ENCODE results near the gene CAPS2. TPM values are rescaled to one million over a fixed set of nuclear protein-coding genes. Genes with fewer than 3 reads are reported as not detected.

The CAPS2 gene
- total RNA-seq, 1 experiment from 2014 or later: 4.3 TPM

- Histone ChIP-seq H3K27me3 (ENCODE audit: insufficient read depth, low read length) (no peaks in the 10 kb centered on the region), H2BK20ac (ENCODE audit: low read depth, low read length, poor library complexity, severe bottlenecking) (no peak overlapping the region), H3K79me2 (ENCODE audit: insufficient read depth, low read length) (no peaks in the 10 kb centered on the region), H2AFZ (ENCODE audit: low read length) (no peak overlapping the region), H3K14ac (ENCODE audit: insufficient read depth, low read length) (no peak overlapping the region), H3K23ac (ENCODE audit: insufficient read length, low read depth, low read length) (no peak overlapping the region), H3K4ac (ENCODE audit: low read depth, low read length) (no peak overlapping the region), H3K4me1 (ENCODE audit: insufficient read depth, low read length) (no peaks in the 10 kb centered on the region), H4K5ac (ENCODE audit: insufficient read length, low read depth, low read length) (no peak overlapping the region), H4K20me1 (ENCODE audit: control insufficient read depth, insufficient read depth, insufficient read length) (no peaks in the 10 kb centered on the region), H2BK120ac (ENCODE audit: low read depth, low read length, poor library complexity, severe bottlenecking) (no peak overlapping the region), H3K79me1 (ENCODE audit: insufficient read depth, low read depth, low read length, poor library complexity, severe bottlenecking) (no peaks in the 10 kb centered on the region), H3K4me2 (ENCODE audit: insufficient read depth, insufficient read length, low read length) (no peak overlapping the region), H3K9me3 (ENCODE audit: control insufficient read depth, low read depth, low read length) (no peaks in the 10 kb centered on the region), H2BK5ac (ENCODE audit: insufficient read length, low read length) (no peak overlapping the region), H2AK5ac (ENCODE audit: insufficient read length, low read length) (no peak overlapping the region), H3K56ac (ENCODE audit: insufficient read length, low read depth, low read length) (no peak overlapping the region), H3K18ac (ENCODE audit: insufficient read length, low read depth, low read length) (no peak overlapping the region), H3K23me2 (ENCODE audit: insufficient read length, low read depth, low read length, poor library complexity, severe bottlenecking) (no peaks in the 10 kb centered on the region), H2BK15ac (ENCODE audit: low read depth, low read length) (no peak overlapping the region), H3K27ac (ENCODE audit: insufficient read length, low read depth, low read length) (no peak overlapping the region), H4K91ac (ENCODE audit: insufficient read length, low read depth, low read length) (no peak overlapping the region), H3K9ac (ENCODE audit: extremely low read depth, insufficient read length, low read length) (no peak overlapping the region), H2BK12ac (ENCODE audit: insufficient read length, low read depth, low read length) (no peak overlapping the region), H4K8ac (replicated peaks; ENCODE audit: insufficient read length, low read depth, low read length) (no peak overlapping the region), H3T11ph (ENCODE audit: low read length) (no peak overlapping the region)
- Mint-ChIP-seq H3K27ac (no peak overlapping the region), H3K36me3 (ENCODE audit: insufficient read depth in 1 of 3, low read depth in 3 of 3) (peaks cover 6 to 24% (median 16%) of the 10 kb centered on the region in 3 experiments), H3K27me3 (ENCODE audit: low read depth) (no peaks in the 10 kb centered on the region), H3K4me3 (no peak overlapping the region), H3K4me1 (no peaks in the 10 kb centered on the region), H3K9me3 (peaks cover 18 to 23% of the 10 kb centered on the region in 2 experiments)
- DNase-seq: no peak
- WGBS (ENCODE audit: extremely low coverage, insufficient read length, low lambda C conversion rate): no CpG with 5 or more reads among the region's 2 CpGs
- no peak for TF ChIP-seq CTCF (conservative IDR thresholded peaks at IDR 0.05)
Observed at GRCh38 chr12:75350413-75350812, 20.3 kb upstream of the CAPS2 start.
